Ishikawa (cell line): ENCODE measurements around the gene NTN1.

ENCODE experiments used
- CEBPB ChIP-seq: IDR thresholded peaks from 2 replicates; pipeline ENCODE4 v1.6.1; 2012
- CREB1 ChIP-seq: IDR thresholded peaks from 2 replicates; pipeline ENCODE4 v1.6.1; 2012; ENCODE audit warnings: low read depth
- EGR1 ChIP-seq: IDR thresholded peaks from 2 replicates; pipeline ENCODE4 v1.6.1; 2012
- EP300 ChIP-seq: IDR thresholded peaks from 2 replicates; pipeline ENCODE4 v1.6.1; 2012; ENCODE audit warnings: borderline replicate concordance
- FOXM1 ChIP-seq: IDR thresholded peaks from 2 replicates; pipeline ENCODE4 v1.6.1; 2012; ENCODE audit warnings: low read depth, borderline replicate concordance
- NFIC ChIP-seq: IDR thresholded peaks from 2 replicates; pipeline ENCODE4 v1.6.1; 2012
- RAD21 ChIP-seq: IDR thresholded peaks from 2 replicates; pipeline ENCODE4 v1.6.1; 2012; ENCODE audit warnings: low read depth
- TAF1 ChIP-seq: IDR thresholded peaks from 2 replicates; pipeline ENCODE4 v1.6.1; 2012; ENCODE audit warnings: low read depth, mild to moderate bottlenecking
- TCF12 ChIP-seq: IDR thresholded peaks from 2 replicates; pipeline ENCODE4 v1.6.1; 2012; ENCODE audit warnings: low read depth
- TEAD4 ChIP-seq: IDR thresholded peaks from 2 replicates; pipeline ENCODE4 v1.6.1; 2012
- YY1 ChIP-seq: IDR thresholded peaks from 2 replicates; pipeline ENCODE4 v1.6.1; 2012; ENCODE audit warnings: low read depth
- ZBTB7A ChIP-seq: IDR thresholded peaks from 2 replicates; pipeline ENCODE4 v1.6.1; 2012; ENCODE audit warnings: low read depth
- TF ChIP-seq, protein P1 (sequence below): IDR thresholded peaks from 2 replicates; pipeline ENCODE4 v1.6.1; 2012; ENCODE audit warnings: low read depth, mild to moderate bottlenecking
- TF ChIP-seq, protein P2 (sequence below): IDR thresholded peaks from 2 replicates; pipeline ENCODE4 v1.6.1; 2012
- TF ChIP-seq, protein P3 (sequence below): IDR thresholded peaks from 2 replicates; pipeline ENCODE4 v1.6.1; 2012

The NTN1 gene

DNA sequence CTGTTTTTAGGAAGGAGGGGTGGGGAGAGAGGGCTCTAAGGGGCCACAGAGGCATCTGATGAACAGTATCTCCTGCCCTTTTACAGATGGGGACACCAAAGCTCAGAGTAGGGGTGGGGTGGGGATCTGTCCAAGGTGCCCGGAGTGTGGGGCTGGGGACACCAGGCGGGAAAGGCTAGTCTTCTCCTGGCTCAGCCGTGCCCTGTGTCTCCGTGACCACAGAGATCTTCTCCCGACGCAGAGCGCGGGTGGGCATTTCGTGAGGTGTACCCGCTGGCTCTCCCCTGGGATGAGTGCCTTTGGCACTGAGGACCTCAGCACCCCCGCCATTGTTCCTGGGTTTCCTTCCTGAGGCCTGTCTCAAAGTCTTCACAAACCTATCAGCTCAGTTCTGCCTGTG, 209.6 kb downstream of the NTN1 start:
- TF ChIP-seq, protein P1, sequence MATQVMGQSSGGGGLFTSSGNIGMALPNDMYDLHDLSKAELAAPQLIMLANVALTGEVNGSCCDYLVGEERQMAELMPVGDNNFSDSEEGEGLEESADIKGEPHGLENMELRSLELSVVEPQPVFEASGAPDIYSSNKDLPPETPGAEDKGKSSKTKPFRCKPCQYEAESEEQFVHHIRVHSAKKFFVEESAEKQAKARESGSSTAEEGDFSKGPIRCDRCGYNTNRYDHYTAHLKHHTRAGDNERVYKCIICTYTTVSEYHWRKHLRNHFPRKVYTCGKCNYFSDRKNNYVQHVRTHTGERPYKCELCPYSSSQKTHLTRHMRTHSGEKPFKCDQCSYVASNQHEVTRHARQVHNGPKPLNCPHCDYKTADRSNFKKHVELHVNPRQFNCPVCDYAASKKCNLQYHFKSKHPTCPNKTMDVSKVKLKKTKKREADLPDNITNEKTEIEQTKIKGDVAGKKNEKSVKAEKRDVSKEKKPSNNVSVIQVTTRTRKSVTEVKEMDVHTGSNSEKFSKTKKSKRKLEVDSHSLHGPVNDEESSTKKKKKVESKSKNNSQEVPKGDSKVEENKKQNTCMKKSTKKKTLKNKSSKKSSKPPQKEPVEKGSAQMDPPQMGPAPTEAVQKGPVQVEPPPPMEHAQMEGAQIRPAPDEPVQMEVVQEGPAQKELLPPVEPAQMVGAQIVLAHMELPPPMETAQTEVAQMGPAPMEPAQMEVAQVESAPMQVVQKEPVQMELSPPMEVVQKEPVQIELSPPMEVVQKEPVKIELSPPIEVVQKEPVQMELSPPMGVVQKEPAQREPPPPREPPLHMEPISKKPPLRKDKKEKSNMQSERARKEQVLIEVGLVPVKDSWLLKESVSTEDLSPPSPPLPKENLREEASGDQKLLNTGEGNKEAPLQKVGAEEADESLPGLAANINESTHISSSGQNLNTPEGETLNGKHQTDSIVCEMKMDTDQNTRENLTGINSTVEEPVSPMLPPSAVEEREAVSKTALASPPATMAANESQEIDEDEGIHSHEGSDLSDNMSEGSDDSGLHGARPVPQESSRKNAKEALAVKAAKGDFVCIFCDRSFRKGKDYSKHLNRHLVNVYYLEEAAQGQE = peak; percentile 70
- TF ChIP-seq EP300 = no peak

DNA sequence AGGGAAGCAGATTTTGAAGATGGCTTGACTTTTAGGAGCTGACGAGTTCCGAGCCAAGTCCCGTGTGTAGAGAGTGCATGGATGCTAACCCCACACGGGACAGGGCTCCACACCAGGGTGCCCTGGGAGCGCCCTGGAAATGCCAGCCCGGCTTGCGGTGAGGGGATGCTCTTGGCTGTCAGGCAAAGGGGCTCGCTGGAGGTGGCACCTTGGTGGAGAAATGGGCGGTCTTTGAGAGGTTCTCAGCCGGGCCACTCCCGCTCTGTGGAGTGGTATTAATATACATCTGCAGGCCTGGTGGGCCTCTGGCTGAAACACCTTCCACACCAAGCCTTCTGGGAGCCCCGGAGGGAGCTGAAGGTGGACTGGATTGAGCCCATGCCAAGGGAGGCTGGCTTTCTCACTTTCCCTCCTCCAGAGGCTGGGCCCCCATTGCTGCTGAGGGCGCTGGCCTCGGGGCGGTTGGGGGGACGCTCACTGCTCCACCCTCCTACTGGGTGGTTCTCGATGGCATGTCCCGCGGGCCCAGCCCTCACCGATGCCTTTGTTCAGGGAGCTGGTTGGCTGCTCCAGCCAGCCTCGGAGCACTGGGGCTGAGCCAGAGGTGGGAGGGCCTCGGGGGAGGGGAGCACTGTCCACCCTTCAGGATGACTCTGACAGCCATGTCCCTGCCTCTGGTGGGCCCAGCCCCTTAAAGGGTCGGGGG, 210.3 kb downstream of the NTN1 start:
- no peak for TF ChIP-seq TAF1
- TF ChIP-seq YY1 = no peak
- no peak for TF ChIP-seq CREB1
- no peak for TF ChIP-seq NFIC
- TF ChIP-seq EGR1 = no peak
- TF ChIP-seq, protein P1 = no peak
- TF ChIP-seq, protein P2, sequence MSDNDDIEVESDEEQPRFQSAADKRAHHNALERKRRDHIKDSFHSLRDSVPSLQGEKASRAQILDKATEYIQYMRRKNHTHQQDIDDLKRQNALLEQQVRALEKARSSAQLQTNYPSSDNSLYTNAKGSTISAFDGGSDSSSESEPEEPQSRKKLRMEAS = no peak
- TF ChIP-seq TEAD4 = no peak
- no peak for TF ChIP-seq ZBTB7A
- no peak for TF ChIP-seq TCF12
- no peak for TF ChIP-seq CEBPB
- no peak for TF ChIP-seq FOXM1
- TF ChIP-seq, protein P3, sequence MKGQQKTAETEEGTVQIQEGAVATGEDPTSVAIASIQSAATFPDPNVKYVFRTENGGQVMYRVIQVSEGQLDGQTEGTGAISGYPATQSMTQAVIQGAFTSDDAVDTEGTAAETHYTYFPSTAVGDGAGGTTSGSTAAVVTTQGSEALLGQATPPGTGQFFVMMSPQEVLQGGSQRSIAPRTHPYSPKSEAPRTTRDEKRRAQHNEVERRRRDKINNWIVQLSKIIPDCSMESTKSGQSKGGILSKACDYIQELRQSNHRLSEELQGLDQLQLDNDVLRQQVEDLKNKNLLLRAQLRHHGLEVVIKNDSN = no peak
- TF ChIP-seq RAD21 = no peak
- no peak for TF ChIP-seq EP300

DNA sequence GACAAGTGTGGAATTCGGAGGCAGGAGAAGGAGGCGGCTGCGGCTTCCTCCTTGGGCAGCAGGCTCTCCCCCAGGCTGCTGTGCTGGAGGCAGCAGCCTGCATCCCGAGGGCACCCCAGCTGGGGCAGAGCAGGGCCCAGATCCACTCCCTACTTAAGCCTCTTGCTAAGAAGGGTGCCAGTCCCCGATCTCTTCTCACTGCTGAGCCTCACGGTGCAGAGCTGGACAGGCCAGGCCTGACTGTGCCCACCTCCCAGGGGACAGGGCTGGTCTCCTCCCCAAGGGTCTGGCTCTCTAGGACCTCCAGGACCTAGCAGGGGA, 210.8 kb downstream of the NTN1 start:
- TF ChIP-seq TCF12 (no peak), EGR1 (no peak), YY1 (no peak), CREB1 (no peak), CEBPB (no peak), FOXM1 (no peak), EP300 (no peak), TEAD4 (no peak), TAF1 (no peak), ZBTB7A (no peak), NFIC (no peak), RAD21 (no peak)
- TF ChIP-seq, protein P1 = no peak
- TF ChIP-seq, protein P2 = no peak
- TF ChIP-seq, protein P3 = no peak

DNA sequence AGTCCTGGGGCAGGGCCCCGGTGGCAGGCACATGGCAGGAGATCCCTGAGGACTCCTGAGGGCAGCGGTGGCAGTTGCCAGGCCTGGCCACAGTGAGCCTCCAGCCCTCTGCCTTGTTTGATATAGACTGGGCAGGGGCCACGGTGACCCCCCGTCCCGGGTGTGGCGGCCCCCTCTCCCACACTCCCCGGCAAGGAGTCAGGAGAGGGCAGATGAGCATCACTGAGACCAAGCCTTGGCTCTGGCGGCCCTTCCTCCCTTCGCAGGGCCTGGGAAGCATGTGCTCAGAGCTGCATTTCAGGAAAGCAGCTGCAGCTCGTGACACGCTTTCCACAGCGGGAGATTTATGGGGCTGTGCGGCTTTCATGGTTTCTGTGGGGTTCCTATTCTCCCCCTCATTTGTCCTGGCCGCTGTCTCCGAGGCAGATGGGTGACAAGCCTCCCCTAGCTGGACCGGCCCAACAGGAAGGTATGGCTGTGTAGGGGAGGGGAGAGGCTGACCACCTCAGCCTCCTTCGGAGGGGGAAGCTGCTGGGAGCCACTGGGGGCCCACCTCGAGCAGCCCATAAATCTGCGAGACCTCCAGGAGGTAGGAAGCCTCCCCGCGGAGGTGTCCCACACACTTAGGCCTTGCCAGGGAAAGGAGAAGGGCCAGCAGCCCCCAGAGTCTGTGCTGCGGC, 211.4 kb downstream of the NTN1 start:
- TF ChIP-seq TEAD4 = no peak
- TF ChIP-seq EGR1 = no peak
- no peak for TF ChIP-seq RAD21
- TF ChIP-seq EP300 = no peak
- TF ChIP-seq TCF12 = no peak
- TF ChIP-seq FOXM1 = no peak
- TF ChIP-seq, protein P2 = no peak
- no peak for TF ChIP-seq CREB1
- no peak for TF ChIP-seq CEBPB
- TF ChIP-seq, protein P3 = no peak
- no peak for TF ChIP-seq NFIC
- TF ChIP-seq ZBTB7A = no peak
- no peak for TF ChIP-seq TAF1
- TF ChIP-seq, protein P1 = no peak
- no peak for TF ChIP-seq YY1
